Ammon's horn (tissue), 1 donor: ENCODE results near the gene ELMO1.
A peak's percentile ranks its signal among the peaks of the same experiment; 100 is the strongest.

Experiments
- DNase-seq: peaks from one replicate; pipeline ENCODE4 v3.0.0-alpha.2; 2016; ENCODE audit warnings: low spot score

Gene ELMO1

GRCh38 chr7:37269711-37270508 is 178.8 kb downstream of the ELMO1 start:
- DNase-seq = no peak

DNA sequence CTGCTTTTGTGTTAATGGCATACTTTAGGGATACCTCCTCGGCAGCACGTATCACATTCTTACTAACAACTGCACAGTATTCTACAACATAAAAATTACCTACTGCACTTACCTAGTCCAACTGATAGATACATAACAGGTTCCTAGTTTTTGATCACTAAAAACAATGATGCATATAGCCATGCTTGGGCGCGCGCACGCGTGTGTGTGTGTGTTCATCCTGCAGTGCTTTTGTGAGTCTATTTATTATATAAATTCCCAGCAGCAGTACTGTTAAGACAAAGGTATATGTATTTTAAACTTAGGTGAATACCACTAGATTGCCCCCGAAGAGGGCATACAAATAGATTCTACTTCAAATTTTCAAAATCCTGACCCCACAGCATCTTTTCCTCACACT is 181.4 kb downstream of the ELMO1 start:
- DNase-seq = no peak

GRCh38 chr7:37265876-37266275 is 182.8 kb downstream of the ELMO1 start:
- DNase-seq = no peak

DNA sequence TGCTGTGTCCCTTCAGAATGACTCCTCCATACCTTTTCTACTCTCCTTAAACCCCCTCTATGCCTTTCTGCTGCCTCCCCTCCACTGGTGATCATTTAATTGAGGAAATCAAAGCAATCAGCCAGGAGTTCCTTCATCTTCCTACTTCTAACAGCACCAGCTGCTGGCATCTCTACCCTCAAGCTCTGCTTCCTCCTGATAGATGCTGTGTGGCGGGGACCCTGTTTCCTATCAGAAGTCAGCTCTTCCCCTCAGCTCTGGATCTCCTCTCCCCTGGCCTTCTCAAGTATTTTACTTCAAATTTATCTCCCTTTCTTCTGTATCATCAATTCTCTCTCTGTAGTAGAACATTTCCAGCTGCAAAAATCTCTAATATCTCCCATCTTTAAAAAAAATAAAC is 183.7 kb downstream of the ELMO1 start:
- peak; percentile 53 for DNase-seq

DNA sequence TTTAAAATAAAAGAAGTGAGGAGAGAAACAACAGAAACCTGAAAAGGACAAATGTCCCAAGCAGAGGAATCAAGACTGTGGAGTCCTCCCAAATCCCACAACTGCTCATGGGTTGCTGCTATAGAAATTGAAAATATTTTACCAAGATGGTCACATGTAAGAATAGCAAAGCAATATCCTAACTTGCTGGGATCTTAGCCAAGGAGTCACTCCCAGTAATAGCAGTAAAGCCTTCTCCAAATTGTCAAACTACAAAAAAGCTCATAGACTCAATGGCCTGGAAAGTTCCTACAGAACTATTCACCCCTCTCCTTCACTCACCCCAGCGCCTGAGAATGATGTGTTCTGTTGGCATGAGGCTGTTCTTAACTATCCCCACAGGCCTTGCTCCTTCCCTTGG is 186.5 kb downstream of the ELMO1 start:
- no peak for DNase-seq

DNA sequence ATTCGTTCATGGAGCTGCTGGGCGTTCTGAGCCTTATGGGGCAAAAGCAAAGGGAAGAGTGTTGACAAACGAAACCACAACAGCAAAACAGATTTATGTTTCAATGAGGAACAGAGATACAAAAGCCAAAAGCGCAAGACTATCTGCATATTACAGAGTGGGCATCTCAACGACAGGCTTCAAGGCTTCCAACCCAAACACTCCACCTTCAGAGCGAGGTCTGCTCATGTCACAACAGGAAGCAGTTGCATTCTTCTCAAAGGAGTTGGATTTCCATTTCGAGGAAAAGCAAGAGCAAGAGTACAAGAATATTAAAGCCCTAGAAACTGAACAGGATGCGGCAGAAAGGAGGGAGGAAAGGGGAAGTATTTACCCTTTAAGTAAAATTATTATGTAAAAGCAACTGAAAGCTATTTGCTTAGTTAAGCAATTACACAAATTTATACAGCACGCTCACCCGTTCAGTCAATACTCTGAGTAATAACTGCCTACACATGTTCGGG is 189.3 kb downstream of the ELMO1 start:
- no peak for DNase-seq

- DNase-seq = no peak
These were observed 192.0 kb downstream of the ELMO1 start for GRCh38 chr7:37256631-37257030.

- no peak for DNase-seq
These were observed 193.2 kb downstream of the ELMO1 start for GRCh38 chr7:37255327-37255944.

DNA sequence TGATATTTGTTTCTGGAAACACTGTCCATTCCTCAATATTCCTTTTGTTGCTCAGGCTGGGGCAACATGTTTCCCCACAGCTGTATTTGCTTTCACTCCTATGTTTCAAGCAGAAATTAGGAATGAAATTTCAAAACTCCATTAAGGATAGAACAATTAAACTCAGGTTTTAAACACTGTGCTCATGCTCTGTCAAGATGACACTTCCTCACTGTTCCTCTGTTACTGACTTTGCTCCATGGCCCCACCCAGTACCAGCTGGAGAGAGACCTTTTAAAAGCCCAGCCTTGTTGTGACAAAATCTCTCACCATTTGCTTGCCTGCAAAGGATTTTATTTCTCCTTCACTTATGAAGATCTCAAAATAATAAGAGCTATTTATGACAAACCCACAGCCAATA is 197.4 kb downstream of the ELMO1 start:
- peak; percentile 73 for DNase-seq

DNA sequence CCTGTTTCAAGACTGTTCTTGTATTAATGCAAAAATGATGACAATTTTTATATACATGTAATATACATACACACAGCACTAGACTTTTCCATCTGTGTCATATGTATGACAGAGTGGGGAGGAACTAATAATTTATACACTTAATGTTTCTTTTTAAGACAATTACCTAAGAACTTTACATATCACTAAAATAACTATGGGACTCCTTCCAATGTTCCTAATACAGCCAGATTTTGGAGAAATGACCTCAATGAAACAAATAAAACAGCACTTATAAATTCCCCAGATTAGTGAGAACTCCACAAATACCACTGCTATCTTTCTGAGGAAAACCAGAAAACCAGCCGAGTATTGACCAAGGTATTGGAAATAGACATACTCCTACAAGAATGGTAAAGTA is 199.4 kb downstream of the ELMO1 start:
- DNase-seq = no peak

GRCh38 chr7:37248396-37248861 is 200.2 kb downstream of the ELMO1 start:
- DNase-seq = no peak

DNA sequence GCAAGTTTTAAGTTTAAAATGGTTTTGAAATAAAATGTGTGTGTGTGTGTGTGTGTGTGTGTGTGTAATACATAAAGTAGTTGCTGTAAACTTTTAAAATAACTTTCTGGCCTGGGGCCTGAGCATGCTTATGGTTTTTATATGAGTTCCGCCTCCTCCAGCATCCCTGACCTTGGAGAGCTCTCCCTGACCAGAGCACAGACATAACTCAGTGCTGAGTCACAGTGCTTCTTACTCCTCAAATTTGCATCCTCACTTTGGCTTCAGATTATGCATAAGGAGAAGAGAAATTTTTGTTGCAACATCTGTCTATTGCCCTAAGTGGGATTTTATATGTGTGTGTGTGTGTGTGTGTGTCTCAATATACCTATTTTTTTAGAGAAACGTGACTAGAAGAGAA is 200.8 kb downstream of the ELMO1 start:
- DNase-seq = no peak

- DNase-seq = no peak
These were observed 203.1 kb downstream of the ELMO1 start for GRCh38 chr7:37245590-37245989.

DNA sequence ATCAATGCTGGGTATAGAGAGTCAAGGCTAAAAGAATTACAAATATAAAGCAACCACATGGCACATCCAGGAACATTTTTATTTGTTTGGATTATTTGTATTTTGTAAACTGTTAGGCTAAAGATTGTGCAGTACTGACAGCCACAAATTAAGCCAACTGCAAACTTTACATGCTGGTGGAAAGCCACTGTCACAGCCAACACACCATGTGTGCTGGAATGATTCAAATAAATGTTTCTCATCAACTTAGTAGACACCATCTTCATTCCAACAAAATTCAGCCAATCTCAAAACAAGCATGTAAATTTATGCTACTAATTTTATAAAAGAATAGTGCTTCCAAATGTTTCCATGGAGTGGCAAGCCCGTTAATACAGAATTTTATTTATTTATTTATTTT is 211.8 kb downstream of the ELMO1 start:
- peak; percentile 46 for DNase-seq

DNA sequence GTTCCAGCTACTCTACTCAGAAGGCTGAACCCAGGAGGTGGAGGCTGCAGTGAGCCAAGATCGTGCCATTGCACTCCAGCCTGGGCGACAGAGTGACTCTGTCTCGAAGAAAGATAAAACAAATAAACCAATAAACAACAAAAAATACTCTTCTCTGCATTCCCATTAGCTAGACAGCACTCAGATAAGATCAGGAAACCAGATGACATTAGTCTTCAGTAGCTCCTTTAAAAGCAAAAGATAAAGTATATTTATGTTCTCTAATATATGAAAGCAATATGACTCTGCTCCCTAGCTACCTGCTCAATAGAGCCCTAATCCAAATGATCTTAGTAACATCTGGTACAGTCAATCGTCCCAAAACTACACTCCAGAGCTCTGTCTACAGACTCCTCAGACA is 212.9 kb downstream of the ELMO1 start:
- no peak for DNase-seq

DNA sequence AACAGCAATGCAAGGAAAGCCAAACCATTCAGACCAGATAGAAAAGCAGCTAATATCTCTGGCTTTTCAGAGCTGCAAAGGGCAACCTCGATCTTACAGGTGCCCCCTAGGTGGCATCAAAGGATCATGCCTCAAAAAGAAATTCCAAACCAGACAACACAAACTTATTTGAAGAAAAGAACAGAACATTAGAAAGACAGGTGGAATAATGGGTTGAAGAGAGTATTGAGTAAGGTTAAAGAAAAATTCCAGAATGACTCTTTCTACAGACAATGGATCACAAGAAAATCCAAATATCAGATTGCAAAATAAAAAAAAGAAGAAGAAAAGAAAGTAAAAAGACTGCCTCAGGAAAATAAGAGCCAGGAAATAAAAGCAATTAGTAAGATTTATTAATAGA is 213.7 kb downstream of the ELMO1 start:
- DNase-seq = peak; percentile 71

DNA sequence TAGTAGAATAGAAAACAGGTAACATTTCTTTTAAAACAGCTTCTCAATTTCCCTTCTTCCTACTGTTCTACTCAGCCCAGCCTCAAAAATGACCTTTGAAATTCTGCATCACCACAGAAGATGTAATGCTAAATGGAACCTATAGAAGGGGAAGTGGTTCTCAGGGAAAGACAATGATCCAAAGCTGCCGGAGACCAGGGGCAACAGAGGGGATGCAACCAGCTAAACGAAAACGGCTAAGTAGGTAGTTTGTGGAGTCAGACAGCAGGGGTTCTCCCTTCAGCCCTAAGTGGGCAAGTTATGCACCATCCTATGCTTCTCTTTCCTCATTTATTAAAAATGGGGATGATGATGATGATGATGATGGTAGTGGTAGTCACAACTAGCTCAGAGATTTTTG is 214.3 kb downstream of the ELMO1 start:
- DNase-seq = no peak

DNA sequence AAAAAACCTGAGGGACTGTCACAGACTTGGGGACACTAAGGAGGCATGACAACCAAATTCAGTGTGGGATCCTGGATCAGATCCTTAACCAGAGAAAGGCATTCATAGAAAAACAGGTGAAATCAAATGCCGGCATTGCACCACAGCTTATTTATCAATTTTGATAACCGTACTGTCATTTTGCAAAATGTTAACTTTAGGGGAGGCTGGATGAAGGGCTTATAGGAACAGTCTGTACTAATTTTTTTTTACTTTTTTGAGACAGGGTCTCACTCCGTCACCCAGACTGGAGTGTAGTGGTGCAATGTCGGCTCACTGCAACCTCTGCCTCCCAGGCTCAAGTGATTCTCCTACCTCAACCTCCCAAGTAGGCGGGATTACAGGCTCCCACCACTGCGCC is 217.1 kb downstream of the ELMO1 start:
- DNase-seq = no peak

- DNase-seq = peak; percentile 59
These were observed 218.4 kb downstream of the ELMO1 start for GRCh38 chr7:37230221-37230620.

GRCh38 chr7:37229381-37229780 is 219.3 kb downstream of the ELMO1 start:
- no peak for DNase-seq

GRCh38 chr7:37225285-37225969 is 223.2 kb downstream of the ELMO1 start:
- DNase-seq = no peak

DNA sequence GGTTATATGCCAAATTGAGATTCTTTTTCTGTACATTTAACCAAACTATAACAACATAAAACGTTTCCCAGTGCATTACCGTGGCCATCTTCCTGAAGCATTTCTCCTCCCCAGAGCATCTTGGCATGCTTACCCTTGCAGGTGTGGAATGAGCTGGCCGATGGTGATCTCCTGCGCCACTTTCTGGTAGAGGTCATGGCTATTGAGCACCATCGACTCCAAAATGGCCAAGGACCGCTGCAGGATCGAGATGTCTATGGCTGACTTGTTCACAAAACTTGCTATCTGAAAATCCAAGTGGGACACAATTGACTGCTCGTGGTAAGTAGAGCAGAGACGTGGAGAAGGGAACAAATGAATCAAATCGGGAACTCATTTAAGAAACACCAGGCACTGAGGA is 223.9 kb downstream of the ELMO1 start:
- no peak for DNase-seq

DNA sequence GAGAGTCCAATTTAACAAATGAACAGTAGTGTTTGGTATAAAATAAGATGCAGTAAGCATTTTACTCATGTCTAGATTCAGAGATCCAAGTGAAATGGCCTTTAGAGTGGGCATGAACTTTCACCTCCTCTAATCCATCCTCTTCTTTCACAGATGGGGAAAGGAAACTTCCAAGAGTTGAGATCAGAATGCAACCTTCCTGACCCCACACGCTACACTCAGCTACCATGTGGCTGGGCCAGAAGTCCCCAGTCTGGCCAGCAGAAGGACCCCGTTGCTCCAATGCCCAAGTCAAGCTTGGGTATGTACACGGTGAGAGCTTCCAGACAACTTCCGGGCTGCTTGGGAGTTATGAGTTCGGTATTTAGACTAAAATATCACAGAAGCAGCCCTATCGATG is 228.0 kb downstream of the ELMO1 start:
- DNase-seq = peak; percentile 42
